H1 (cell line): ENCODE measurements around the gene FAM241A. TPM values are rescaled to one million over a fixed set of nuclear protein-coding genes. Genes with fewer than 3 reads are reported as not detected.

Source experiments
- CBX8 ChIP-seq: fragments of 300-800, 300-1000 bp; sonication (generic); IDR thresholded peaks from 2 replicates; pipeline ENCODE4 v1.7.1; 2016; ENCODE audit warnings: low read depth, low read length, borderline replicate concordance
- TAF7 ChIP-seq: optimal IDR thresholded peaks from 2 replicates; pipeline ENCODE3; 2011; ENCODE audit warnings: low read depth, mild to moderate bottlenecking, inconsistent platforms, low read length, moderate library complexity, borderline replicate concordance
- polyA plus RNA-seq, 7 experiments: library from polyadenylated mRNA; depleted of rRNA in 3 of 7; stranded (reverse) in 5 of 7; unstranded in 2 of 7; fragments of >200 nt in 5 of 7; fragments of 200-250 nt in 2 of 7; gene quantifications; 1 replicate in 5 of 7; 2 replicates in 1 of 7; 4 replicates in 1 of 7; pipeline versions ENCODE4 v1.2.1 to v1.2.3, GENCODE V29; 2011 to 2013; ENCODE audit warnings: missing spikeins in 2 of 7, mixed read lengths in 2 of 7
- total RNA-seq: library from RNA; stranded (reverse); fragmentation: NEBNext Ultra II Directional; extraction: Animal tissue kit (Norgen Biotek cat#: 25700); gene quantifications from 2 replicates; pipeline ENCODE4 v1.2.1, GENCODE V29; 2021

FAM241A gene
- total and polyA plus RNA-seq, 2 of the 8 experiments (the other 6 are each of a cell fraction or from before 2014, with no cell fraction given), result 0.20 to 0.73 TPM

GRCh38 chr4:112140536-112140935 lies 4.7 kb upstream of the FAM241A start (continued):
- no peak for TF ChIP-seq TAF7
- TF ChIP-seq CBX8, result no peak
- TF ChIP-seq, all 59 proteins: peak for 0
